ENCODE data around the gene SURF4. TPM values are rescaled to one million over a fixed set of nuclear protein-coding genes. Genes with fewer than 3 reads are reported as not detected.

The SURF4 gene
- total RNA-seq, 1 donor from 2014 or later, result 169 TPM

DNA sequence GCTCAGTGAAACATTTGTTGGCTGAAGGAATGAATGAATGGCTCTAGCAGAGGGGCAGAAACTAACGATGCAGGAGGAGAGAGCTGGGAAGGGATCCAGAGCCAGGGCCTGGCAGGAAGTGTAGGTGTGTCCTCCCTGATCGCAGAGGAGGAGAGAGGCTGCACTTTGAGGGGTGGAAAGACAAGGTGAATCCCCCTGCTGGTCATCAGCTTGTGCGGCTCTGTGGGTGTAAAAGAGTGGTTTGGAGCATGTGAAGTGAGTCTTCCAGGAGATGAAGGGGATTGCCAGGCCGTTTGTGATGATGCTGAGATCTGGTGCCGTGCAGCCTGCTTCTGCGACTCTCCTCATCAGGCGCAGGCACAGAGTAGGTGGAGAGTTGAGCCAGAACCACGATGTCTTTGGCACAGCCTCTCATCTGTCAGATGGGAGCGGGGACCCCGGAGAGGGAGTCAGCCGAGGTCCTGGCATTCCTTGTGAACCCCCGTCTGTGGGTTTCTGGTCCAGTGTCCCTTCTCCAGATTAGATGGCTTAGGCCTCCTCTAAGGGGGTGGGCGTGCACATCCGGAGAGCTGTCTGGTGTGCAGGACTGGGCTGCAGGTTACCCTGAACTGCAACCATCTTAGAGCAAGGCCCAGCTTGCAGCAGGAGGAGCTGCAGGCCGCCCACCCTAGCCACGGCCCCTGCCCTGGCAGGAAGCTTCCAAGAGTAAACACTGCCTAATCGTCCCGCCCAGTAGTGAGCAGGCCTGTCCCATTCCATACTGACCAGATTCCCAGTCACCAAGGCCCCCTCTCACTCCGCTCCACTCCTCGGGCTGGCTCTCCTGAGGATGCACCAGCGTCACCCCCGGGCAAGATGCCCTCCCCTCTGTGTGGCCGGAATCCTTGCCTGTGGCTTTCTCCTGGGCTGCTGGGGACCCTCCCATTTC is 46.0 kb upstream of the SURF4 start, which contains the start of gene ADAMTS13:
ADAMTS13 (plus strand) TSS at position 753 of the 928 bp plus-strand sequence; CDS start at position 830, 77 bp downstream.
- no peak within 1 kb of the TSS for H3K4me3 Mint-ChIP-seq (ENCODE audit: unreplicated experiment)

DNA sequence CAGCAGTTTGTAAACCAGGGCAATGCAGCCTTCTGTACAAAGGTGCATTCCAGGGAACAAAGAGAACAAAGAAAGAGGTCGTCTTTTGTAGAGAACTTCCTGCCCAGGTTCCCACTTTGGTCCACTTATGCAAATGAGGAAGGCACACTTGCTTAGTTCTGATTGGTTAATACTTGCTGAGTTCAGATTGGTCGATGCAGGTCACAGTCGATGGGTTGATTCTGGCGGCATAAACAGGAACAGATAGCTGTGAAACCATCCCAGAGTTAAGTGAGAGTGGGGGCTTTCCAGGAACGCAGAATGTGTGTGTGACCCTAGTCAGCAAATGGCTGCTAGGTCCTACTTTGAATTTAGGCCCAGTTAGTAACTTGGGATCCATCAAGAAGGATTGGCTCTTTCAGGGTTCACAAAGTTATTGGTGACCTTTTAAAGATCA is 44.5 kb upstream of the SURF4 start:
- no peak overlapping the region for H3K4me3 Mint-ChIP-seq (ENCODE audit: unreplicated experiment)

More for the DNA sequence above, 46.0 kb upstream of the SURF4 start, which contains the start of gene ADAMTS13:
- Mint-ChIP-seq H3K27me3 (ENCODE audit: unreplicated experiment) (peaks cover 6% of the 10 kb centered on the region), H3K9me3 (ENCODE audit: unreplicated experiment) (no peaks in the 10 kb centered on the region), H3K4me1 (ENCODE audit: unreplicated experiment) (peaks cover 12% of the 10 kb centered on the region), H3K36me3 (ENCODE audit: low read depth, unreplicated experiment) (peaks cover 3% of the 10 kb centered on the region), H3K27ac (ENCODE audit: unreplicated experiment) (no peak within 1 kb of the TSS)
- DNase-seq (ENCODE audit: low spot score), result no peak
- TF ChIP-seq, protein P1, sequence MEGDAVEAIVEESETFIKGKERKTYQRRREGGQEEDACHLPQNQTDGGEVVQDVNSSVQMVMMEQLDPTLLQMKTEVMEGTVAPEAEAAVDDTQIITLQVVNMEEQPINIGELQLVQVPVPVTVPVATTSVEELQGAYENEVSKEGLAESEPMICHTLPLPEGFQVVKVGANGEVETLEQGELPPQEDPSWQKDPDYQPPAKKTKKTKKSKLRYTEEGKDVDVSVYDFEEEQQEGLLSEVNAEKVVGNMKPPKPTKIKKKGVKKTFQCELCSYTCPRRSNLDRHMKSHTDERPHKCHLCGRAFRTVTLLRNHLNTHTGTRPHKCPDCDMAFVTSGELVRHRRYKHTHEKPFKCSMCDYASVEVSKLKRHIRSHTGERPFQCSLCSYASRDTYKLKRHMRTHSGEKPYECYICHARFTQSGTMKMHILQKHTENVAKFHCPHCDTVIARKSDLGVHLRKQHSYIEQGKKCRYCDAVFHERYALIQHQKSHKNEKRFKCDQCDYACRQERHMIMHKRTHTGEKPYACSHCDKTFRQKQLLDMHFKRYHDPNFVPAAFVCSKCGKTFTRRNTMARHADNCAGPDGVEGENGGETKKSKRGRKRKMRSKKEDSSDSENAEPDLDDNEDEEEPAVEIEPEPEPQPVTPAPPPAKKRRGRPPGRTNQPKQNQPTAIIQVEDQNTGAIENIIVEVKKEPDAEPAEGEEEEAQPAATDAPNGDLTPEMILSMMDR (IDR thresholded peaks at IDR 0.05; ENCODE audit: unreplicated experiment), result no peak

DNA sequence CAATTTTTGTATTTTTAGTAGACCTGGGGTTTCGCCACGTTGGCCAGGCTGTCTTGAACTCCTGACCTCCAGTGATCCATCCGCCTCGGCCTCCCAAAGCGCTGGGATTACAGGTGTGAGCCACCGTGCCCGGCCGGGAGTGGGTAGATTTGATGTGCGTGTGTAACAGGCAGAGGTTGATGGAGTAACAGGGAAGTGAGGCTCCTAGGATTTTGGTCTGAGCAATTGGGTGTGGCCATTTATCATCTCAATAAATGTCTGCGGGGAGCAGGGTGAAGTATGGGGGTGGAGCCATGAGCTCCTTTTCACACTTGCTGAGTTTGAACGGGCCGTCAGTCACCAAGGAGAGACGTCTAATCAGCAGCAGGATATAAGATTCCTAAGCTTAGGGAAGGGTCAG is 43.1 kb upstream of the SURF4 start:
- no peak overlapping the region for H3K27ac Mint-ChIP-seq (ENCODE audit: unreplicated experiment)
- no peaks in the 10 kb centered on the region for H3K9me3 Mint-ChIP-seq (ENCODE audit: unreplicated experiment)
- TF ChIP-seq, protein P1 (IDR thresholded peaks at IDR 0.05; ENCODE audit: unreplicated experiment), result no peak
- peak overlapping the region; percentile 95 for H3K4me3 Mint-ChIP-seq (ENCODE audit: unreplicated experiment)
- H3K4me1 Mint-ChIP-seq (ENCODE audit: unreplicated experiment), result peaks cover 26% of the 10 kb centered on the region
- DNase-seq (ENCODE audit: low spot score), result no peak
- H3K27me3 Mint-ChIP-seq (ENCODE audit: unreplicated experiment), result peaks cover 6% of the 10 kb centered on the region
- H3K36me3 Mint-ChIP-seq (ENCODE audit: low read depth, unreplicated experiment), result peaks cover 12% of the 10 kb centered on the region

More for the DNA sequence above, 44.5 kb upstream of the SURF4 start:
- peaks cover 18% of the 10 kb centered on the region for H3K4me1 Mint-ChIP-seq (ENCODE audit: unreplicated experiment)
- peak overlapping the region; percentile 32 for H3K27ac Mint-ChIP-seq (ENCODE audit: unreplicated experiment)
- peaks cover 3% of the 10 kb centered on the region for H3K36me3 Mint-ChIP-seq (ENCODE audit: low read depth, unreplicated experiment)
- TF ChIP-seq, protein P1 (IDR thresholded peaks at IDR 0.05; ENCODE audit: unreplicated experiment), result no peak
- no peak for DNase-seq (ENCODE audit: low spot score)
- no peaks in the 10 kb centered on the region for H3K9me3 Mint-ChIP-seq (ENCODE audit: unreplicated experiment)
- H3K27me3 Mint-ChIP-seq (ENCODE audit: unreplicated experiment), result peaks cover 5% of the 10 kb centered on the region

DNA sequence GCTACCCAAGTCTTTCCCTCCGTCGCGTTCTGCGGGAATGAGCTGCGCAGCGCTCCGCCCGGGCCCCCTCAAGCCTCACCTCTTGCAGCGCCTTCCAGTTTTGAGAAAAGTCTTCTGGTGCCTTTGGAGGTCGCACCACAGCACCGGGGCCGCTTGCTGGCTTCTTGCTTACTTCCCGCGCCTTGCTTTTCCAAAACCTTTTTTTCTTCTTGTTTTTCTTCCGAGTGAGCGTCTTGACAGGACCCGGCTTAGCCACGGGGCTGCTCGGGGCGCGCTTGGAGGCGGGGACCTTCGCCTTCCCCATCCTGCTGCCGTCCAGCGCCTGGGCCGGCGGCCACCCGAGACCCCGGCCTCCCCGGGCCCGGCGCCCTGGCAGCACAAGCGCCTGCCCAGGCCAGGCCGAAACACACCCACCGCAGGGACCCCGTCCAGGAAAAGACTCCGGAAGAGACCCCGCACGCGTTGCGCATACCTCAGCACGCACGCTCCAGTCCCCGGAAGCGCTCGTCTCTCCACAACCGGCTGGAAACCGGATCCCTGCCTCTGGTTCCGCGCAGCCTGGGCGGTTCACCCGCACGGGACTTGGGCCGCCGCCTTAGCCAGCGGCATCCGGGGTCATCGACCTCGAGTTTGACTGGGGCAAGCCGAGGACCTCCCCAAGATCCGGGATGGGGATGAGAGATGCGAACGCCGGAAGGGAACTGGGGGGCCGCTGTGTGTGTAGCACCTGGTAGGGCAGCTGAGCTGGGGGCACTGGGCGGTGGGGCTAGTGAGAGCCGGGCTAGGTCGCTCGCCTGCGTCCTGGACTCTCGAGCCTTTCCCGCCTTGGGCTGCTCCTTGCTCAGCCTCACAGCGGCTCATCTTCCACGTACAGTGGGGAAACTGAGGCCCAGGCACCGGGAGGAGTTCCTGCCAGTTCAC is 41.9 kb upstream of the SURF4 start, which contains the start of gene REXO4:
REXO4 (minus strand) TSS at position 470 of the 921 bp plus-strand sequence; CDS start at position 304, 166 bp downstream.
- peak within 1 kb of the TSS; percentile 88 for H3K27ac Mint-ChIP-seq (ENCODE audit: unreplicated experiment)
- peaks cover 19% of the 10 kb centered on the region for H3K36me3 Mint-ChIP-seq (ENCODE audit: low read depth, unreplicated experiment)
- DNase-seq (ENCODE audit: low spot score), result peak; percentile 82
- TF ChIP-seq, protein P1 (IDR thresholded peaks at IDR 0.05; ENCODE audit: unreplicated experiment), result no peak
- peaks cover 6% of the 10 kb centered on the region for H3K27me3 Mint-ChIP-seq (ENCODE audit: unreplicated experiment)
- no peaks in the 10 kb centered on the region for H3K9me3 Mint-ChIP-seq (ENCODE audit: unreplicated experiment)
- H3K4me1 Mint-ChIP-seq (ENCODE audit: unreplicated experiment), result peaks cover 26% of the 10 kb centered on the region
- peak within 1 kb of the TSS; percentile 95 for H3K4me3 Mint-ChIP-seq (ENCODE audit: unreplicated experiment)

All from endothelial cell (in vitro differentiated cells).